ENCODE data around the gene SLC66A3.
A peak's percentile ranks its signal among the peaks of the same experiment; 100 is the strongest.

Gene SLC66A3

GRCh38 chr2:11134349-11134748 lies 20.9 kb upstream of the SLC66A3 start:
- no peak for DNase-seq (ENCODE audit: low read depth in 1 of 2, low spot score in 1 of 2)

DNA sequence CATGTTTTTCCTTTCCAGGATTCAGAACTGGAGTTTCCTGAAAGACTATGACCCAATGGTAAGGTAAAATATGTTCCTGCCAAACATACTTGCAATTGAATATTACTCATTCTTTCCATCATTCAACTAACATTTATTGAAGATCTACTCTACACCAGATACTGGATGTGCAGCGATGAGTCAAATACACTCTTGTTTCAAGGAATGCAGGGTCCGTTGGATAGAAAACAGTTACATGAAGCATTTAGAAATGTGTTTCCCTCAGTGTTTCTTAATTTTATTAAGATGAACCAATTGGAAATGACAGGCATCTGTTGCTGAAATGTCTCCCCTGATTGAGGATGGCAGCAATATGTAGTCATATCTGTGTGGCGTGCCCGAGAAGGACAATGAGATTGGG lies 14.8 kb upstream of the SLC66A3 start:
- DNase-seq (ENCODE audit: low read depth in 1 of 2, low spot score in 1 of 2), result no peak

- DNase-seq (ENCODE audit: low read depth in 1 of 2, low spot score in 1 of 2), result no peak
These were observed 13.9 kb upstream of the SLC66A3 start for GRCh38 chr2:11141319-11141718.

GRCh38 chr2:11142330-11142729 lies 12.9 kb upstream of the SLC66A3 start:
- no peak for DNase-seq (ENCODE audit: low read depth in 1 of 2, low spot score in 1 of 2)

- no peak for DNase-seq (ENCODE audit: low read depth in 1 of 2, low spot score in 1 of 2)
These were observed 12.3 kb upstream of the SLC66A3 start for GRCh38 chr2:11142987-11143386.

- no peak for DNase-seq (ENCODE audit: low read depth in 1 of 2, low spot score in 1 of 2)
These were observed 11.1 kb upstream of the SLC66A3 start for GRCh38 chr2:11144077-11144737.

- DNase-seq (ENCODE audit: low read depth in 1 of 2, low spot score in 1 of 2), result no peak
These were observed 10.6 kb upstream of the SLC66A3 start for GRCh38 chr2:11144738-11145079.

DNA sequence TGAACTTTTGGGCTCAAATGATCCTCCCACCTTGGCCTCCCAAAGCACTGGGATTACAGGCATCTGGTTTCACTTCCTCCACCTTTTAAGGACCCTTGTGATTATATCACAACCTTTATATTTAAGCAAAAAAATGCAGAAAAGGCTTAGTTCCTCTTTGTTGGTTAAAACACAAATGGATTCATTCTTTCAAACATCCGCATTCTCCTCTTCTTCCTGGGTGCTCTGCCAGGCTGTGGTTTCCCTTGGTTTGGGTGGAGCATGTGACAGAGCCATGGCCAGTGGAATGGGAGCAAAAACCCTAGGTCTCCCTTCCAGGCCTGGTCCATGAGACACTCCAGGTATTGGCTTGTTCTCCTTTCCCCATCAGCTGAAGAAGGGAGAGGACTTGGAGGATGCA lies 9.9 kb upstream of the SLC66A3 start:
- no peak for DNase-seq (ENCODE audit: low read depth in 1 of 2, low spot score in 1 of 2)

- no peak for DNase-seq (ENCODE audit: low read depth in 1 of 2, low spot score in 1 of 2)
These were observed 9.2 kb upstream of the SLC66A3 start for GRCh38 chr2:11146076-11146475.

- DNase-seq (ENCODE audit: low read depth in 1 of 2, low spot score in 1 of 2), result no peak
These were observed 8.0 kb upstream of the SLC66A3 start for GRCh38 chr2:11147263-11147662.

GRCh38 chr2:11152591-11152990 lies 2.7 kb upstream of the SLC66A3 start:
- DNase-seq (ENCODE audit: low read depth in 1 of 2, low spot score in 1 of 2), result no peak

GRCh38 chr2:11154016-11154922 lies 998 bp upstream of the SLC66A3 start:
- no peak for DNase-seq (ENCODE audit: low read depth in 1 of 2, low spot score in 1 of 2)

- peak; percentile 95 to 98 for DNase-seq (ENCODE audit: low read depth in 1 of 2, low spot score in 1 of 2)
These were observed 315 bp upstream of the SLC66A3 start for GRCh38 chr2:11154923-11155380.

DNA sequence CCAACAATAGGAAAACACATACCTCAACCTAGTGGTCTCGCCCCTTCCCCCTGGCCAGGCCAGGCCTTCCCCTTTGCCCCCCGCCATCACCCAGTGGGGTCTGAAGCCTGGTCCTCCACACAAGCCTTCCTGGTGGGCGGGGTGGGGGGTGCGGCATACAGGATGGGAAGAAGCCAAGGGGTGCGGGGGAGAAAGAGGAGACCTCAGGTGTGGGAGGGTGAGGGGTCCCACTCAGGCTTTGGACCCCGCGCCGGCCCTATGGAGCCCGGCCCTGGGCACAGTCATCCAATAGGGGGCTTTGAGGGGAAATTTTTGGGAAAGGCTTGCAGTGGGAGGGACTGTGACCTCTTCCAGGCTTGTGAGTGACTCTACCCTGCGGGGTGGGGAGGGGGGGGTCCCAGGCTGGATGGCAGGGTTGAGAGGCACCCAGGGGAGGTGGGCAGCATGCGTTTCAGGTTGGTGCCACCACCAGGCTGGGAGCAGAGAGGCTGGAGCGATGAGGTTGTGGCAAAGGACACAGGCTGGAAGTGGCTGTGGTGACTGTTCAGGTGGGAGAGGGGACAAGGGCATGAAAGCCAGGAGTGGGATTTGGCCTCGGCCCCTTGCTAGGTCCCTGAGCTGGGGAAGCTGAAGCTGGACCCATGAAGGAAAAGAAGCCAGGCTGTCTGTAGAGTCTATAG lies 1.3 kb downstream of the SLC66A3 start:
- DNase-seq (ENCODE audit: low read depth in 1 of 2, low spot score in 1 of 2), result no peak

DNA sequence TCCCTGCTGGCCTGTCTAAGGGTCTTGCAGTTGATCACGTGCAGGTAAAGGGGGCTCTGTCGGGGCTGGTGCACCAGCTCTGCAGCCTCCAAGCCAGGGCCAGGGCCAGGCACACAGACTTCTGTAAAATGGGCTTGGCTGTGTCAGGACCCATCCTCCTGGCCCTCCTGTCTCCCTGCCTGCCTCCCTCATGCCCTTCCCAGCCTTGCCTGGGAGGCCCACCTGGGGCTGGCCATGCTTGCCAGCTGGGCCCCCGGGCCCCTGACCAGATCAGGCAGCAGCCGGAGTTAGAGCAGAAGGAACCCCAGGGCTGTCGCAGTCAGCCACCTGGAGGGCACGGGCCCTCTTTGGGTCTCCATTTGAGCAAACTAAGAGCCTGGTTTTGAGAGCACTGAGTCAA lies 2.0 kb downstream of the SLC66A3 start:
- no peak for DNase-seq (ENCODE audit: low read depth in 1 of 2, low spot score in 1 of 2)

DNA sequence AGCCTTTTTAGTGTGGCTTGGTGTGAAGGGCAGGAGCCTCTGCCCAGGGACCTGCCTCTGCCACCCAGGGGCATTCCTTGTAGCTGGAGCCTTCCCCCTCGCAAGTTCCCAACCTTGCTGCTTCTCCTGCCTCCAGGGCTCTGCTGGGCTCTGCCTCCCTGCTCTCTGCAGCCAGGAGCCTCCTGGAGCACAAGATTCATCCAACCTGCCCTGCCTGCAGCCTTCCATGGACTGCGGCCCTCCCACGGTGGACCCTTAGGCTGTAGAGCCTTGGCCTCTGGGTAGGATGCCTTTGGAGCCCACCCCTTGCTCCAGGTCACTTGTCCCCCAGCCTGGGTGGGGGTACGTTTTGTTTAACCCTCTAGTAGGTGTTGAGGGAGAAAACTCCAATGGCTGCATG lies 2.5 kb downstream of the SLC66A3 start:
- no peak for DNase-seq (ENCODE audit: low read depth in 1 of 2, low spot score in 1 of 2)

- no peak for DNase-seq (ENCODE audit: low read depth in 1 of 2, low spot score in 1 of 2)
These were observed 3.8 kb downstream of the SLC66A3 start for GRCh38 chr2:11158916-11159573.

DNA sequence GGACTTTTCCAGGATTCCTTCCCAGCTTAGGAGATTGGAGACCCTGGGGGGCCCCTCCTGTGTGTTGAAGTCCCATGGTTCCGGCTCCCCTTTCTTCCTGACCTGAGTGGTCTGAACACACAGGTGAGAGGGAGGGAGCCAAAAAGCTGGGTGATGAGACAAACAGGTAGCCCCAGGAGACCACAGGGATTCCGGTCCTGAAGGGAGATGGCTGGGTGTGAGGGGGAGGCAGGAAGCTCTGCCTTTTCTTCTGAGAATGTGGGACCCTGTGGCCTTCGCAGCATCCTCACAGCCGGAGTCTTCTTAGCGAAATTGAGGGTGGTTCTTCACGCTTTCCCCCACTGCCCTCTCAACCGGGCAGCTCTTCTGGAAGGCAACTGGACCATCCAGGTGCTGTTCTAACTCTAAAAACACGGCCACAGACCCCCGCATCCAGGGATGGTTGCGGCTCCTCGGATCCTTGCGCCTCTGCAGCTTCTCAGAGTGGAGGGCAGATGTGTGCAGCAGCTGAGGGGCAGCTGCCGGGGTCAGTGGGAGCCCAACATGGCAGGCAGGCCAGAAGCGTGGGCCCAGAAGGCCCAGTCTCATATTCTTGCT lies 4.4 kb downstream of the SLC66A3 start:
- no peak for DNase-seq (ENCODE audit: low read depth in 1 of 2, low spot score in 1 of 2)

- no peak for DNase-seq (ENCODE audit: low read depth in 1 of 2, low spot score in 1 of 2)
These were observed 5.0 kb downstream of the SLC66A3 start for GRCh38 chr2:11160256-11160655.

- no peak for DNase-seq (ENCODE audit: low read depth in 1 of 2, low spot score in 1 of 2)
These were observed 5.6 kb downstream of the SLC66A3 start for GRCh38 chr2:11160731-11161455.

Measured in activated CD4-positive, alpha-beta T cell treated with anti-CD3 and anti-CD28 coated beads, Interleukin-2, amount 50 U/mL, for 24 hours (primary cell).